ENCODE measurements around the gene DPY19L1.

DNA sequence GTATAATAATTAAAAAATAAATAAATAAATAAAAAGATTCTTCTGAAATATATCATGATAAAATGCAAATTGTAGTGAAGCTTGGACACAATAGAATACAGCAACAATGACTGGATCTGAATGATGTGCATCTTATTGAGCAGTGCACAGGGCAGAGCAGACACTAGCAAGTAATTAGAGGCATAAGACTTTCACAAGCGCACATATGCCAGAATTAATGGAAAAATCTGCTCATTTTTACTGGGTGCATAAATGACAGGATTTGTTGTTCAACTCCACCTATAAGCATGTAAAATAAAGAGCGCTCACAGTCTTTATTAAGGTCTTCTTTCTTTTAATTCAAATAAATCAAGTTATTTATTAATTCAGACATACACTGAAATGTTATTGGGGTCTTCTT lies 125.0 kb downstream of the DPY19L1 start:
- TF ChIP-seq, protein P1, sequence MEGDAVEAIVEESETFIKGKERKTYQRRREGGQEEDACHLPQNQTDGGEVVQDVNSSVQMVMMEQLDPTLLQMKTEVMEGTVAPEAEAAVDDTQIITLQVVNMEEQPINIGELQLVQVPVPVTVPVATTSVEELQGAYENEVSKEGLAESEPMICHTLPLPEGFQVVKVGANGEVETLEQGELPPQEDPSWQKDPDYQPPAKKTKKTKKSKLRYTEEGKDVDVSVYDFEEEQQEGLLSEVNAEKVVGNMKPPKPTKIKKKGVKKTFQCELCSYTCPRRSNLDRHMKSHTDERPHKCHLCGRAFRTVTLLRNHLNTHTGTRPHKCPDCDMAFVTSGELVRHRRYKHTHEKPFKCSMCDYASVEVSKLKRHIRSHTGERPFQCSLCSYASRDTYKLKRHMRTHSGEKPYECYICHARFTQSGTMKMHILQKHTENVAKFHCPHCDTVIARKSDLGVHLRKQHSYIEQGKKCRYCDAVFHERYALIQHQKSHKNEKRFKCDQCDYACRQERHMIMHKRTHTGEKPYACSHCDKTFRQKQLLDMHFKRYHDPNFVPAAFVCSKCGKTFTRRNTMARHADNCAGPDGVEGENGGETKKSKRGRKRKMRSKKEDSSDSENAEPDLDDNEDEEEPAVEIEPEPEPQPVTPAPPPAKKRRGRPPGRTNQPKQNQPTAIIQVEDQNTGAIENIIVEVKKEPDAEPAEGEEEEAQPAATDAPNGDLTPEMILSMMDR (conservative IDR thresholded peaks at IDR 0.05; ENCODE audit: low read length): no peak
- TF ChIP-seq EZH2phosphoT487 (IDR thresholded peaks at IDR 0.05; ENCODE audit: borderline replicate concordance, low read depth, low read length): no peak

Measured in OCI-LY7 (cell line).